ENCODE results near the gene AMD1.

GRCh38 chr6:110886555-110887167 lies 12.1 kb downstream of the AMD1 start:
- TF ChIP-seq CTCF (conservative IDR thresholded peaks at IDR 0.05 in 1 of 2, IDR thresholded peaks at IDR 0.05 in 1 of 2; ENCODE audit: low read depth in 1 of 2, low read length in 2 of 2), result no peak
- no peak for TF ChIP-seq EZH2 (IDR thresholded peaks at IDR 0.05; ENCODE audit: low read length, missing control alignments)
